ENCODE results near the gene MT2A.
"Not testable (repeated sequence)": the region's sequence is repeated elsewhere in the genome, so short reads cannot be mapped to it uniquely, and the experiment has no call there.

Gene MT2A

DNA sequence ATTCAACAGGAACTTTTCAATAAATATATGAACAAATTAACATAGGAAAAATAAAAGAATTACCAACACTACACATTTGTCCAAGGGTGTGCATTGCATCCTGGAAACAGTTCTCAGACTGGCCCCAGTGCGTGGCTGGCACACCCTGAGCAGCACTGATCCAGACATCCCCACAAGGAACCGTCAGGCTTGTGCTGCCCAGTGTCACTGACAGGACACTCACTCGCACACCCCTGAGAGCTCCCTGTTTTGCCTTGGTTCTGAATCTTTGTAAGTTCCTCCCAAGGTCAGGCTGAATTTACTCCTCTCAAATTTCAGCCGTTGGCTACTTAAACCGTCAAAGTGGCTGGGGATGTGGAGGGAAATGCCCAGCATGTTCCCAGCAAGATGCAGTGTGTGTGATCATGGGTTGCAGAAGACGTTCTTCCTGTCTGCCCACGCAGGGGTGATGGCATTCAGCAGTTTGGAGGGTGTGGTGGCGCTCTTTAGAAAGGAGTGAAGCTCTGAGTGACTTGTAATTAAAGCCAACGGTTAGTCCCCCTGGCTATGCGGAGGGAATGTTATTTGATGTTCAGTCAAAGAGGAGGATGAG lies 1.7 kb downstream of the MT2A start:
- H3K4me3 Mint-ChIP-seq, result peak overlapping the region; percentile 92
- H3K27me3 Mint-ChIP-seq, result no peaks in the 10 kb centered on the region
- no peaks in the 10 kb centered on the region for H3K36me3 Mint-ChIP-seq
- H3K4me1 Mint-ChIP-seq, result peaks cover 70% of the 10 kb centered on the region
- H3K27ac Mint-ChIP-seq, result peak overlapping the region; percentile 95
- no peaks in the 10 kb centered on the region for H3K9me3 Mint-ChIP-seq

DNA sequence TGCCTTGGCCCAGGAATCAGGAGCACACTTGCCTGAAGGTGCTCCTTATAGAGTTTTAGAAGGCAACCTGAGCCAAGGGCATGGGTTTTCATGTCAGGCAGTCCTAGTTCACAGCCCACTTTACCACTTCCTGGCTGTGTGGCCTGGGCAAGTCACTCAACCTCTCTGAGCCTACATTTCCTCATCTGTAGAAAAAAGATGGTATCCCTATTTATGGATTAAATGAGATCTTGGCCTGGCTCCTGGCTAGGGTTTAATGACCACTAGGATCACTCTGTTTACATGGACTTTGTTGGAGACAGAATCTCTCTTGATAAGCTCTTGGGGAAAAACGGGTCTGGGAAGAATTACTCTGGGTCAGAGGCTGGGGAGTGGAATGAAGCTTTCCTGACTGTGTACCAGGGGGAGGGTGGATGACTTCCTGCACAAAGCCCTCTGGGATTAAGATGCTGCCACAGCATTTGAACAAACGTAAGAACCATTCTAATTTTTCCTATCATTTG lies 2.3 kb downstream of the MT2A start:
- Mint-ChIP-seq H3K27me3 (no peaks in the 10 kb centered on the region), H3K27ac (peak overlapping the region; percentile 95), H3K36me3 (no peaks in the 10 kb centered on the region), H3K4me1 (peaks cover 74% of the 10 kb centered on the region), H3K9me3 (no peaks in the 10 kb centered on the region), H3K4me3 (peak overlapping the region; percentile 92)

DNA sequence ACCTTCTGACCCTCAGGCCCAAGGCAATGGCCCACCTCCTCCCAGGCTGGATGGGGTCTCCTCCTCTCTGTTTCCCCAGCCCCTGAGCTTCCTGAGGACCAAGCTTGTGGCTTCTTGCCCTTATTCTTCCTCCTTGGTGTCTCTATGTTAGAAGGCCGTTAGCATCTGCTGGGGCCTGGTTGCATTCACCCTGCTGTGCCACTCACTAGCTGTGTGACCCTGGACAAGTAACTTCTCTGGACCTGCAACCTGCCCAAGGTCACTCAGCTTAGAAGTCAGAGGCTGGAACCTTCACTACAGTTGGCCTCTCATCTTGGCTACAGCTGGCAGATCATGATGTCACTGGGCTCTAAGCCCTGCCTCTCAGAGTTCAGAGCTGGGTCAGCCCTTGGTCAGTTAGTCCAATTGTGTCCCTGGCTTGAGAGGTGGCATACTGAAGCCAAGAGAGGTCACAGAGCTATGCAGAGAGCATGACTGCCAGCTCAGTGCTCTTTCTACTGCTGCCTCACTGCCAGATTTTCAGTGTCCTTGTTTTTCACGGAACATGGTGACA lies 3.0 kb downstream of the MT2A start:
- Mint-ChIP-seq H3K4me1 (peaks cover 70% of the 10 kb centered on the region), H3K4me3 (peak overlapping the region; percentile 64), H3K27me3 (no peaks in the 10 kb centered on the region), H3K36me3 (no peaks in the 10 kb centered on the region), H3K27ac (peak overlapping the region; percentile 95), H3K9me3 (no peaks in the 10 kb centered on the region)

DNA sequence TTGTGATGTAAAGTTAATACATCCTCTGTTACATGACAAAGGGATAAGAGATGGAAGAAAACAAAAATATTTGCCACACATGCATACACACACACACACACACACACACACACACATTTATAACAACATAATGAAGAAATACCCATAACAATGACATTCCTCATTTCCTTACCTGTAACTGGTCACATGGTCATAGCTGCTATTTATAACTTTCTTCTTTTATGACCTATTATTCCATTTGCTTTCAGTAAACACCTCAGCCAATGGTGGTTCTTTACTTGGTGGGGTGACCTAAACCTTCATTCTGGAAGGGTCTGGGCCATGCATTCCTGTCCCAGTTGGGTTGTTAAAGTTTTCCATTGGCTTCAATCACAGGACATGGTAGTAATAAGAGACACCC lies 5.3 kb downstream of the MT2A start:
- Mint-ChIP-seq H3K4me1 (peaks cover 63% of the 10 kb centered on the region), H3K4me3 (peak overlapping the region; percentile 16), H3K9me3 (no peaks in the 10 kb centered on the region), H3K27ac (peak overlapping the region; percentile 42), H3K27me3 (peaks cover 3% of the 10 kb centered on the region), H3K36me3 (no peaks in the 10 kb centered on the region)

DNA sequence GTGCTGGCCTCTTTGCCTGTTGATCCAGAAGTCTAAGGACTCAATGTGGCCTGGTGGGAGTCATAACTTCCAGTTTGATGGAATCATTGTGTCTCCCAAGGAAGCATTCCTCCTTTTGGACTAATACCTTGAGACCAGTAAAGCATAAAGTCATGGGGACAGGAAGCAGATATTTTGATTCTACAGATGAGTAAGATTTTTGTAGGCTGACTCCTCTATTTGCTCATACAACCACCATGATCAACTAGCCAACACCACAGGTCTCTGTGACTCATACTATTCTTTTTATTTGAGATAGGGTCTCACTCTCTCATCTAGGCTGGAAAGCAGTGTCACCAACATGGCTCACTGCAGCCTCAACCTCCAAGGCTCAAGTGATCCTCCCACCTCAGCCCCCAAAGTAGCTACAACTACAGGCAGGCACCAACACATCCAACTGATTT lies 6.2 kb downstream of the MT2A start:
- no peak overlapping the region for H3K4me3 Mint-ChIP-seq
- H3K4me1 Mint-ChIP-seq, result peaks cover 59% of the 10 kb centered on the region
- no peaks in the 10 kb centered on the region for H3K36me3 Mint-ChIP-seq
- H3K9me3 Mint-ChIP-seq, result no peaks in the 10 kb centered on the region
- H3K27me3 Mint-ChIP-seq, result peaks cover 3% of the 10 kb centered on the region
- peak overlapping the region; percentile 60 for H3K27ac Mint-ChIP-seq

DNA sequence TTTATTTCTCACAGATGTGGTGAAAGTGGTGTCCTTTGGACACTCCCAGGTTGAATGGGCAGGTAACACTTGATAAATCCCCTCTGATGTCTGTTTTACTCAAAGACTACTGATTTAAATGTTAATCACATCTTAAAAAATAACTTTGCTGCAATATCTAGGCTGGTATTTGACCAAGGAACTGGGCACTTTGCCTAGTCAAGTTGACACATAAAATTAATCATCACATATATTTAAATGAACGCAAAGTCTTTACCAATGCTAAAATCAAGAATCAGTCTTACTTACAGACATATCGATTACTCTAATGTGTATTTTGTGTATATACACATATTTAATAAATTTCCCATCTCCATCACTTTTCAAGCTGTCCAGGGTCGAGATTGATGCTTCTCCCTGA lies 7.0 kb downstream of the MT2A start:
- no peak overlapping the region for H3K27ac Mint-ChIP-seq
- H3K27me3 Mint-ChIP-seq, result peaks cover 3% of the 10 kb centered on the region
- H3K4me3 Mint-ChIP-seq, result no peak overlapping the region
- peaks cover 54% of the 10 kb centered on the region for H3K4me1 Mint-ChIP-seq
- no peaks in the 10 kb centered on the region for H3K36me3 Mint-ChIP-seq
- no peaks in the 10 kb centered on the region for H3K9me3 Mint-ChIP-seq

DNA sequence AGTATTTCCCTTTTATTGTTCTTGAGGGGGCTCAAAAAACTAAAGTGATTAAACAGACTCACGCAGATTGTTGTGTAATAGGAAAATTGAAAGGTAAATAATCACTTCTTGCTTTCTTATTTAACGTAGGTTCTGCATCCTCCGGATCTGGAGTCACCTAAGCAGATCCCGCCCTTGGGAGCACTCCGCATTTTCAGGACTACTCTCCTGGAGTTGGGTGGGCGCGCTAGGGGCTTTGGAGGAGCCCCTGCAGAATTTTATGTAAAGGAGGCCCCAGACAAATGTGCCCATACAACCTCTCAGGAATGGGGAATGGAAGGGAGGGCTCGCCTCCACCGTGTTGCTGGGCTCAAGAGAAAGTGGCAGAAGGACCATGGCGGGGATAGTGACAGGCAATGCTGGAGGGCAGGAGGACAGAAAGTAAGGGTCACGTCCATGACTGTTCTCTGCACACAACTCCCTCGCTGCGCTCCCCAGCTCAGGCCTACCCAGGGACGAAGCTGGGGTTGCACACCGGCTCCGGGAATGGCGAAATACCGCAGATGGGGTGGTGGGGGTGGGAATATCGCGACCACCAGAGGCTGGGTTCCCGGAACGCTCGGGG lies 8.3 kb downstream of the MT2A start:
- peaks cover 3% of the 10 kb centered on the region for H3K27me3 Mint-ChIP-seq
- no peaks in the 10 kb centered on the region for H3K9me3 Mint-ChIP-seq
- peak overlapping the region; percentile 4 for H3K27ac Mint-ChIP-seq
- H3K4me1 Mint-ChIP-seq, result peaks cover 41% of the 10 kb centered on the region
- H3K4me3 Mint-ChIP-seq, result peak overlapping the region; percentile 62
- no peaks in the 10 kb centered on the region for H3K36me3 Mint-ChIP-seq

DNA sequence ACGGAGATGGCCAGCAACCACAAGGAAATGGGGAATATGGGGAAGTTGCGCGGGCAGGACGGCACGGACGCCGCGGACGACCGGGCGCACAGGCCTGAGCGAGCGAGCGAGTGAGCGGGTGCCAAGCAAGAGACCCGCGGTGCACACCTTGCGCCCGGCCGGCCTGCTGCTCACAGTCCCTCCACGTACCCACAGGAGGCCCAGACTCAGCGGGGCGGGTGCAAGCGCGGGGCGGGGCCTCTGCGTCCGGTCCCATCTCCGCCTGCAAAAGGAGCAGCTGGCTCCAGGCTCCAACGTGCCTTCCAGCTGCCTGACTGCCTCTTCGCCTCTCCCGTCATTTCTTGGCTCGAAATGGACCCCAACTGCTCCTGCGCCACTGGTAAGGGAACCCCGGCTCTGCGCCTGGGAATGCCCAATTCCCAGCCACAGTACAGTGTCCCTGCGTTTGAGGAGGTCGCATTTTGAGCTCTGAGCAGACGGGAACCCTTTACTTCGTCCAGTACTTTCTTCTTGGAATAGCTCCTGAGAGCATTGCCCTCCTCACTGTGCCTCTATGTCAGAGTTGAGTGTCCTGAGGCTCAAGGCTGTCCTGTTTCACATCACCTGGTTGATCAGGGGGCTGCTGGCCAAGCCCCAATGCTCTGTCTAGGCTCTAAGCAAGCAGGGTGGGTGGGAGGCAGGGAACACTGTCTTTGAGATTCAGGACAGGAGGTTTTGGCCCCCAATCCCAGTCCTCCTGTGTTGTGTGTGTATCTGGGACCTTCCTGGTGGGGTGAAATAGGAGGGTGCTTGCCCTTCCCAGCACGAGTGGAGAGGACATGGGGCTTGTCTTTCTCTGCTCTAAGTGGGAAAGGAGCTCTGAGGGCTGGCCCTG lies 9.1 kb downstream of the MT2A start:
- Mint-ChIP-seq H3K36me3 (no peaks in the 10 kb centered on the region), H3K4me1 (peaks cover 38% of the 10 kb centered on the region), H3K4me3 (peak overlapping the region; percentile 76), H3K27me3 (peaks cover 3% of the 10 kb centered on the region), H3K9me3 (no peaks in the 10 kb centered on the region), H3K27ac (no peak overlapping the region)

DNA sequence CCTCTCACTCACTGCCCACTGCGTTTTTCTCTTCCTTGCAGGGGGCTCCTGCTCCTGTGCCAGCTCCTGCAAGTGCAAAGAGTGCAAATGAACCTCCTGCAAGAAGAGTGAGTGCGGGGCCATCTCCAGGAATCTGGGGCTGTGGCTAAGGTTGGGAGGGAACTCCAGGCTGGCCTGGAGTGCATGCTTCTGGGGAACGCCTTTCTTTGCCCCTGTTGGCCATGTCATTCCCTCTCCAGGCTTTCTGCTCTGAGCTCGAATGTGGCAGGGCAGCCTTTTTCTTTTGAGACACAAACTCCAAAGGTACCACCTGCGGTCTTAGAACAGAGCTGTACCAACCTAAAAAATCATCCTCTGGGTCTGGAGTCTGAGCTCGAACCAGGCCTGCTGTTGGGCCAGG lies 9.8 kb downstream of the MT2A start:
- no peaks in the 10 kb centered on the region for H3K36me3 Mint-ChIP-seq
- H3K27ac Mint-ChIP-seq, result no peak overlapping the region
- peaks cover 33% of the 10 kb centered on the region for H3K4me1 Mint-ChIP-seq
- peaks cover 3% of the 10 kb centered on the region for H3K27me3 Mint-ChIP-seq
- no peaks in the 10 kb centered on the region for H3K9me3 Mint-ChIP-seq
- no peak overlapping the region for H3K4me3 Mint-ChIP-seq

DNA sequence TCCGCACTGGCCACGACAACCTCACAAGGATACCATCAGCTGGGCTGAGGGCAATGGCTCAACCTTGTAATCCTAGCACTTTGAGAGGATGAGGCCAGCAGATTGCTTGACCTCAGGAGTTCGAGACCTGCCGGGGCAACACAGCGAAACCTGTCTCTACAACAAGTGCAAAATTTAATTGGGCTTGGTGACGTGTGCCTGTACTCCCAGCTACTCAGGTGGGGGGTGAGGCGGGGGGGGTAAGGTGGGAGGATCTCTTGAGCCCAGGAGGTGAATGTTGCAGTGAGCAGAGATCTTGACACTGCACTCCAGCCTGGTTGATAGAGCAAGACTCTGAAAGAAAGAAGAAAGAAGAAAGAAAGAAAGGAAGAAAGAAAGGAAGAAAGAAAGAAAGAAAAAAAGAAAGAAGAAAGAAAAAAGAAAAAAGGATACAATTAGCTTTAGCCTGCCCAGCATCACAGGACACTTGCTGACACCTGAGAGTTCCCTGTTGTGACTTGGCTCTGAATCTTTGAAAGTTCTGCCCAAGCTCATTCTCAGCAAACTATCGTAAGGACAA lies 12.0 kb downstream of the MT2A start:
- no peaks in the 10 kb centered on the region for H3K36me3 Mint-ChIP-seq
- H3K27me3 Mint-ChIP-seq, result peaks cover 3% of the 10 kb centered on the region
- H3K9me3 Mint-ChIP-seq, result no peaks in the 10 kb centered on the region
- peaks cover 18% of the 10 kb centered on the region for H3K4me1 Mint-ChIP-seq
- H3K4me3 Mint-ChIP-seq, result no peak overlapping the region
- H3K27ac Mint-ChIP-seq, result no peak overlapping the region

DNA sequence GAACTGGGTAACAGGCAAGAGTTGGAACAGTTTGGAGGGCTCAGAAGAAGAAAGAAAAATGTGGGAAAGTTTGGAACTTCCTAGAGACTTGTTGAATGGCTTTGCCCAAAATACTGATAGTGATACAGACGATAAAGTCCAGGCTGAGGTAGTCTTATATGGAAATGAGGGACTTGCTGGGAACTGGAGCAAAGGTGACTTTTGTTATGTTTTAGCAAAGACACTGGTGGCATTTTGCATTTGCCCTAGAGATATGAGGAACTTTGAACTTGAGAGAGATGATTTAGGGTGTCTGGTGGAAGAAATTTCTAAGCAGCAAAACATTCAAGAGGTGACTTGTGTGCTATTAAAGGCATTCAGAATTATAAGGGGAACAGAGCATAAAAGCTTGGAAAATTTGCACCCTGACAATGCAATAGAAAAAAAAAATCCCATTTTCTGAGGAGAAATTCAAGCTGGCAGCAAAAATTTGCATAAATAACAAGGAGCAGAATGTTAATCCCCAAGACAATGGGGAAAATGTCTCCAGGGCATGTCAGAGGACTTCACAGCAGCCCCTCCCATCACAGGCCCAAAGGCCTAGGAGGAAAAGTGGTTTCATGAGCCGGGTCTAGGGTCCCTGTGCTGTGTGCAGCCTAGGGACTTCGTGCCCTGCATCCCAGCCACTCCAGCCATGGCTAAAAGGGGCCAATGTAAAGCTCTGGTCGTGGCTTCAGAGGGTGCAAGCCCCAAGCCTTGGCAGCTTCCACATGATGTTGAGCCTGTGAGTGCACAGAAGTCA lies 13.5 kb downstream of the MT2A start:
- not testable (repeated sequence) for H3K36me3 Mint-ChIP-seq, H3K27ac Mint-ChIP-seq, H3K4me3 Mint-ChIP-seq, H3K27me3 Mint-ChIP-seq, H3K9me3 Mint-ChIP-seq
- H3K4me1 Mint-ChIP-seq, result peaks cover 23% of the 10 kb centered on the region

DNA sequence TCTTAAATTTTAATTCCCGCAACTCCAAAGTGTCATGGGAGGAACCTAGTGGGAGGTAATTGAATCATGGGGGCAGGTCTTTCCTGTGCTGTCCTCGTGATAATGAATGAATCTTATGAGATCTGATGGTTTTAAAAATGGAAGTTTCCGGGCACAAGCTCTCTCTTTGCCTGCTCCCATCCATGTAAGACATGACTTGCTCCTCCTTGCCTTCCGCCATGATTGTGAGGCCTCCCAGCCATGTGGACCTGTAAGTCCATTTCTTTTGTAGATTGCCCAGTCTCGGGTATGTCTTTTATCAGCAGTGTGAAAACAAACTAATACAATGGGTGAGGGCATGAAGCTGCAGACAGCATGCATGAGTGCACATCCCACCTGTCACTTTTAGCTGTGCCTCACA lies 14.8 kb downstream of the MT2A start:
- H3K27me3 Mint-ChIP-seq, H3K9me3 Mint-ChIP-seq, H3K36me3 Mint-ChIP-seq, H3K4me3 Mint-ChIP-seq: not testable (repeated sequence)
- Mint-ChIP-seq H3K27ac (peak overlapping the region; percentile 33), H3K4me1 (peaks cover 15% of the 10 kb centered on the region)

DNA sequence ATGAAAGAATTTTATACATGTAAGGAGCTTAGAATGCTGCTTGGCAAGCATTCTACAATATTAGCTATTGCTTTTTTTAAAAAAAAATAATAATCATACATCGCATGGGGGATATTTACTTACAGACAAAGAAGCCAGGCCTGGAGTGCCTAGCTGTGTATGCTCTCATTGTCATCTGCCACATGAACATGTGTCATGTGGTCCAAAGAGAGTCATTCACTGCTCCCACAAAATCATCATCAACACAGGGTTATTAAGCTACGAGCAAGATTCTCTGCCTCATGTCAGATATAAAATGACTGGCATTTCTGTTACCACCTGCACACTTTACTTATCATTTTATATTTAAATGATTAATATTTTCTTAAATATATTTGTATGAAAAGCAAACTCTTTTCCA lies 15.3 kb downstream of the MT2A start:
- H3K36me3 Mint-ChIP-seq, result no peaks in the 10 kb centered on the region
- H3K27ac Mint-ChIP-seq, result no peak overlapping the region
- H3K4me3 Mint-ChIP-seq, result no peak overlapping the region
- no peaks in the 10 kb centered on the region for H3K27me3 Mint-ChIP-seq
- H3K9me3 Mint-ChIP-seq, result no peaks in the 10 kb centered on the region
- peaks cover 15% of the 10 kb centered on the region for H3K4me1 Mint-ChIP-seq

DNA sequence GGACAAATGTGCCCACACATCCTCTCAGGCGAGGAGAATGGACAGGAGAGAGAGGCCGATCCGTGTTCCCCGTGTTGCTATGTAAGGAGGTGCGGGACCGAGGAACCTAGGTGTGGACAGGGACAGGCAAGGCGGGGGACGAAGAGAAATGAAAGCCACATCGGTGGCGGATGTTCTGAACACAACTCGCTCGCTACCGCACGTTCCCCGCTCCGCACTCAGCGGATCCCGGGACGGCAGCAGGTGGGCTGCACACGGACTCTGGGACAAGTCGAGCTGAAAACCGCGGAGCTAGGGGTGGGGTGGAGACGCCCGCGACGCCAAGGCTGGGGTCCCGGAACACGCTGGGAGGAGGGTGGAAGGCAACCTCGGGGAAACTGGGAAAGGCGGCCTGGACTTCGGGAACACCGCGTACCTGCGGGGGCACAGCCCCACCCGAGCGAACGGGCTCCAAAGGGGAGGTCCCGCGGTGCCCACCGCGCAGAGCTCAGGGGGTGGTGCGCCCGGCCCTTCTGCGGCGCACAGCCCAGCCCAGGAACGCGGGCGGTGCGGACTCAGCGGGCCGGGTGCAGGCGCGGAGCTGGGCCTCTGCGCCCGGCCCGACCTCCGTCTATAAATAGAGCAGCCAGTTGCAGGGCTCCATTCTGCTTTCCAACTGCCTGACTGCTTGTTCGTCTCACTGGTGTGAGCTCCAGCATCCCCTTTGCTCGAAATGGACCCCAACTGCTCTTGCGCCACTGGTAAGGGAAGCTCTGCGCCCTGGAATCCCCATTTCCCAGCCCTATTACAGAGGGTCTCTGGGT lies 17.0 kb downstream of the MT2A start, which contains the start of gene MT1E:
Gene MT1E (plus strand): TSS at position 642 of the 803 bp plus-strand sequence. CDS start 71 bp downstream, at position 713.
- Mint-ChIP-seq H3K4me3 (peak within 1 kb of the TSS; percentile 89), H3K36me3 (no peaks in the 10 kb centered on the region), H3K9me3 (no peaks in the 10 kb centered on the region), H3K27me3 (no peaks in the 10 kb centered on the region), H3K27ac (peak within 1 kb of the TSS; percentile 68), H3K4me1 (peaks cover 15% of the 10 kb centered on the region)
